Transverse colon (tissue), 4 donors: Measurements from ENCODE around the gene PAX5.

Experiments used
- EP300 ChIP-seq: sonication (generic); formaldehyde crosslinking; IDR thresholded peaks from one replicate; pipeline ENCODE4 v1.6.1; 2017; ENCODE audit warnings: antibody characterized with exemption, low read depth
- POLR2A ChIP-seq: fragments of 450-650 bp; IDR thresholded peaks from one replicate; pipeline ENCODE4 v1.6.1; 2016; ENCODE audit warnings: antibody characterized with exemption, mild to moderate bottlenecking, moderate library complexity
- POLR2AphosphoS5 ChIP-seq, 3 donors: sonication (generic); formaldehyde crosslinking; IDR thresholded peaks; one replicate each; pipeline ENCODE4 v1.6.1; 2016; ENCODE audit warnings: antibody characterized with exemption in 3 of 3
- TF ChIP-seq, protein P1 (sequence below), 5 experiments: fragments of 200-600 bp in 3 of 5; fragments of 450-650 bp in 2 of 5; sonication (generic) in 3 of 5; IDR thresholded peaks; 1 replicate in 2 of 5; 2 replicates in 3 of 5; pipeline ENCODE4 v1.5.1; 2016 to 2017; ENCODE audit warnings: antibody characterized with exemption in 5 of 5, inconsistent platforms in 3 of 5, mild to moderate bottlenecking in 2 of 5, moderate library complexity in 1 of 5

DNA sequence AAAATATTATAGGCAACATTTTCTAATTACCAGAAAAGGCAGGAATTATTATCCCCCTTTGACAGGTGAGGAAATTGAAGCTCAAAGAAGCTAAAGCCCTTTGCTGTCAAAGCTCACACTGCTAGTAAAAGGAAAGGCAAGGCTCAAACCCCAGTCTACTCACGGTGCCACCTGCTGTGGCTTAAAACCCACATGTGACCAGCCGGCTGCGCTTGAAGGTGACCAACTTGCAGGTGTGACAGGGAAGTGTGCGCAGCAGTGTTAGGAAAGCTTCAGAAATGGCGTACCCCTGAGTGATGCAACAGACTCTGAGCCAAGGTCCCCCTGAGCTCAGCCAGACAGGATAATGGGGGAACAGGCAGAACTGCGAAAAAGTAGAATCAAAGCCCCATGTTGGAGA lies 45.2 kb downstream of the PAX5 start:
- no peak for TF ChIP-seq POLR2A
- TF ChIP-seq, protein P1, sequence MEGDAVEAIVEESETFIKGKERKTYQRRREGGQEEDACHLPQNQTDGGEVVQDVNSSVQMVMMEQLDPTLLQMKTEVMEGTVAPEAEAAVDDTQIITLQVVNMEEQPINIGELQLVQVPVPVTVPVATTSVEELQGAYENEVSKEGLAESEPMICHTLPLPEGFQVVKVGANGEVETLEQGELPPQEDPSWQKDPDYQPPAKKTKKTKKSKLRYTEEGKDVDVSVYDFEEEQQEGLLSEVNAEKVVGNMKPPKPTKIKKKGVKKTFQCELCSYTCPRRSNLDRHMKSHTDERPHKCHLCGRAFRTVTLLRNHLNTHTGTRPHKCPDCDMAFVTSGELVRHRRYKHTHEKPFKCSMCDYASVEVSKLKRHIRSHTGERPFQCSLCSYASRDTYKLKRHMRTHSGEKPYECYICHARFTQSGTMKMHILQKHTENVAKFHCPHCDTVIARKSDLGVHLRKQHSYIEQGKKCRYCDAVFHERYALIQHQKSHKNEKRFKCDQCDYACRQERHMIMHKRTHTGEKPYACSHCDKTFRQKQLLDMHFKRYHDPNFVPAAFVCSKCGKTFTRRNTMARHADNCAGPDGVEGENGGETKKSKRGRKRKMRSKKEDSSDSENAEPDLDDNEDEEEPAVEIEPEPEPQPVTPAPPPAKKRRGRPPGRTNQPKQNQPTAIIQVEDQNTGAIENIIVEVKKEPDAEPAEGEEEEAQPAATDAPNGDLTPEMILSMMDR (IDR thresholded peaks at IDR 0.05): no peak
- TF ChIP-seq EP300: no peak
- TF ChIP-seq POLR2AphosphoS5 (IDR thresholded peaks at IDR 0.05): no peak
